Gastrocnemius medialis (tissue), 4 donors: Measurements from ENCODE around the gene KMT2A. TPM values are rescaled to one million over a fixed set of nuclear protein-coding genes. Genes with fewer than 3 reads are reported as not detected.
A peak's percentile ranks its signal among the peaks of the same experiment; 100 is the strongest.

Source experiments
- ATAC-seq, 2 donors: fragments of 150-250 bp; one replicate each; pipeline ENCODE4 v1.9.1; 2016
- DNase-seq, 2 donors: peaks; one replicate each; pipeline ENCODE4 v3.0.0-alpha.2; 2019
- H3K27ac ChIP-seq, 4 donors: fragments of 200-600 bp; sonication (generic); 1 replicate in 1 of 4; 2 replicates in 3 of 4; pipeline ENCODE4 v1.5.1; 2016 to 2018; ENCODE audit warnings: mild to moderate bottlenecking in 2 of 4, moderate library complexity in 1 of 4
- H3K27me3 ChIP-seq, 3 donors: fragments of 200-600 bp; sonication (generic) in 2 of 3; 1 replicate in 1 of 3; 2 replicates in 2 of 3; pipeline versions ENCODE4 v1.5.1 to v1.6.0; 2016 to 2019; ENCODE audit warnings: mild to moderate bottlenecking in 1 of 3, moderate library complexity in 1 of 3
- H3K36me3 ChIP-seq, 2 donors: fragments of 200-600 bp; sonication (generic) in 1 of 2; one replicate each; pipeline ENCODE4 v1.5.1; 2017 to 2018
- H3K4me1 ChIP-seq, 2 donors: fragments of 200-600 bp; sonication (generic) in 1 of 2; one replicate each; pipeline ENCODE4 v1.5.1; 2016 to 2017; ENCODE audit warnings: mild to moderate bottlenecking in 2 of 2
- H3K4me3 ChIP-seq, 4 donors: fragments of 200-600 bp; sonication (generic) in 3 of 4; 1 replicate in 1 of 4; 2 replicates in 3 of 4; pipeline ENCODE4 v1.5.1; 2016 to 2019; ENCODE audit warnings: mild to moderate bottlenecking in 2 of 4
- H3K9me3 ChIP-seq, 3 donors: fragments of 200-600 bp; sonication (generic) in 2 of 3; 1 replicate in 1 of 3; 2 replicates in 2 of 3; pipeline ENCODE4 v1.5.1; 2016 to 2019
- POLR2A ChIP-seq, 2 donors: fragments of 450-650 bp; IDR thresholded peaks; one replicate each; pipeline ENCODE4 v1.6.1; 2017; ENCODE audit warnings: antibody characterized with exemption in 2 of 2, mild to moderate bottlenecking in 2 of 2, moderate library complexity in 2 of 2
- in situ Hi-C, 4 donors: fragments of 200-750 bp; cut with MboI; loops; one replicate each; pipeline versions ENCODE4 v1.15.0 to v1.8.0; 2017; ENCODE audit warnings: low sequenced_read_pairs in 4 of 4
- intact Hi-C: fragments of 100-400 bp; cut with DNase I; formaldehyde crosslinking; loops from one replicate; pipeline ENCODE4 v1.15.1; 2023; ENCODE audit warnings: low total_unique reads
- total RNA-seq, 4 donors: library from RNA; depleted of rRNA; stranded (reverse); fragments of >200 nt; gene quantifications; one replicate each; pipeline versions ENCODE4 v1.1.0 to v1.2.3, GENCODE V29; 2016
- TF ChIP-seq, protein P1 (sequence below), 5 experiments: fragments of 450-650 bp in 3 of 5; fragments of 200-600 bp in 2 of 5; sonication (generic) in 2 of 5; IDR thresholded peaks in 4 of 5; conservative IDR thresholded peaks in 1 of 5; 1 replicate in 4 of 5; 2 replicates in 1 of 5; pipeline ENCODE4 v1.5.1; 2016 to 2019; ENCODE audit warnings: antibody characterized with exemption in 5 of 5, mild to moderate bottlenecking in 3 of 5, moderate library complexity in 3 of 5

Gene KMT2A
- total RNA-seq, 4 donors from 2014 or later: 24.3 to 55.6 (median 27.9) TPM

DNA sequence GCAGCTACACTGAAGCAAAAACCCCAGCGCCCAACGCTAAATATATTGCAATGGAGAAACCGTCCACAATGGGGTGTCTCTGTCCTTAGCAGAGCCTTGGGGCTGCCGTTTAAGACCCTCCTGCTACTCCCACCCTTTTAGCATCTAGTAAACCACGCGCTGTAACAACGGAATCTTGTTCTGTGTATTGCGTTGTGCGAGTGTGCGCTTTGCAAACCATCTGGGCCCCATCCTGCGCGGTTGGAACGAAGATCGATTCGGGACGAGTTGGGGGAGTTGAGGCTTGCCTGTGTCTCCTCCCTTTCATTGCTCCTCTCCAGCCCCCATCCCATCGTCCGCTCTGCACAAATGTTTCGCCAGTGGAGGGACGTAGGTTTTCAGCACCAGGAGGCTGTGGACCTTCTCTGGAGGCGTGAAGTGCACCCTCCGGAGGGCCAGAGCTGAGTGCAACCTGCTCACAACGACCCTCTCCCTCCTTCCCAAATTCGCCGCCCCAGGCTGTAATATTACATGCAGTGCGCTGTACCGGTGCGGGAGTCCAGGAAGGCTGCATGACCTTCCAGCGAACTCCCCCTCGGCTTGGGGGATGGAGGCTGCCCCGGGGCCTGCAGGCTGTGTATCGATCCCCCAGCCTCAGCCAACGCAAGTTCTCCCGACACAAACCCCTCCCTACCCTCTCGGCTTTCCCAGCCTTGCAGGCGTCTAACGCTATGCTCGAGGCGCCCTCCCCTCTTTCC lies 1.6 kb upstream of the KMT2A start:
- no peak for TF ChIP-seq POLR2A (IDR thresholded peaks at IDR 0.05)
- TF ChIP-seq, protein P1, sequence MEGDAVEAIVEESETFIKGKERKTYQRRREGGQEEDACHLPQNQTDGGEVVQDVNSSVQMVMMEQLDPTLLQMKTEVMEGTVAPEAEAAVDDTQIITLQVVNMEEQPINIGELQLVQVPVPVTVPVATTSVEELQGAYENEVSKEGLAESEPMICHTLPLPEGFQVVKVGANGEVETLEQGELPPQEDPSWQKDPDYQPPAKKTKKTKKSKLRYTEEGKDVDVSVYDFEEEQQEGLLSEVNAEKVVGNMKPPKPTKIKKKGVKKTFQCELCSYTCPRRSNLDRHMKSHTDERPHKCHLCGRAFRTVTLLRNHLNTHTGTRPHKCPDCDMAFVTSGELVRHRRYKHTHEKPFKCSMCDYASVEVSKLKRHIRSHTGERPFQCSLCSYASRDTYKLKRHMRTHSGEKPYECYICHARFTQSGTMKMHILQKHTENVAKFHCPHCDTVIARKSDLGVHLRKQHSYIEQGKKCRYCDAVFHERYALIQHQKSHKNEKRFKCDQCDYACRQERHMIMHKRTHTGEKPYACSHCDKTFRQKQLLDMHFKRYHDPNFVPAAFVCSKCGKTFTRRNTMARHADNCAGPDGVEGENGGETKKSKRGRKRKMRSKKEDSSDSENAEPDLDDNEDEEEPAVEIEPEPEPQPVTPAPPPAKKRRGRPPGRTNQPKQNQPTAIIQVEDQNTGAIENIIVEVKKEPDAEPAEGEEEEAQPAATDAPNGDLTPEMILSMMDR (IDR thresholded peaks at IDR 0.05 in 4 of 5, conservative IDR thresholded peaks at IDR 0.05 in 1 of 5): no peak
- H3K4me1 ChIP-seq: peaks cover 28 to 46% of the 10 kb centered on the region in 2 donors
- H3K36me3 ChIP-seq: no peaks in the 10 kb centered on the region
- in situ Hi-C loops (no loop called here), intact Hi-C loops (loop anchor here (5.0 kb wide), 1 partner anchor 67 kb away; no protein-coding TSS in a partner anchor)
- ATAC-seq: no peak
- DNase-seq: peak; percentile 2 to 18
- H3K4me3 ChIP-seq: peak overlapping the region; percentile 92 to 97 (median 96)
- no peaks in the 10 kb centered on the region for H3K9me3 ChIP-seq
- peak overlapping the region; percentile 86 to 92 (median 90) for H3K27ac ChIP-seq
- H3K27me3 ChIP-seq: no peaks in the 10 kb centered on the region

DNA sequence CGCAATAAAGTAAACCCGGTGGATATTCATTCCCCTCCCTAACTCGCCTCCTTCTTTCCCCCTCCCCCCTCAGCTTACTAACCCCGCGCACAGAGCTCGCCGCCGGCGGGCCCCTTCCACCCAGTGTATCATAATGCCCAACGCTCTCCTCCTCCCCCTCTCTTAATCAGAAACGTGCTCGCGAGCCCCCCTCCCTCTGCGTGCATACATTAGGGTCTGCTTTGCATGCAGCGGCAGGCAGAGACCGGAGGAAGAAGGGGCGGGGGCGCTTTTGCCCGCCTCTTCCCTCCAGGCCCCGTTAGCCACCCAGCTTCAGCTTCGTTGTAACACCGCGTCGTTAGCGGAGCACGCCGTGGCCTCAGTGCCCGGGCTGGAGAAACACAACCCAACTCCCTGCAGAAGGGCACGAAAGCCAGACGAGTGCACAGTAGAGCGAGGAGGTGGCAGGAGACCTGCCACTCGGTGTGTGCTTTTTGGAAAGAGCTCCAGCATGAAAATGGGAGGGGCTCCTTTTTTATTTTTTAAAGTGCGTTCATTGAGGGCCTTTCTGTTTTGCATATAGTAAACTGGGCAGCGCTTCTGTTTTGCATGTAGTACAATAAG lies 901 bp upstream of the KMT2A start:
- ATAC-seq (peak; percentile 19 to 21), DNase-seq (peak; percentile 14 to 35)
- in situ Hi-C loops (no loop called here), intact Hi-C loops (loop anchor here (5.0 kb wide), 1 partner anchor 68 kb away; no protein-coding TSS in a partner anchor)
- no peaks in the 10 kb centered on the region for H3K27me3 ChIP-seq
- no peaks in the 10 kb centered on the region for H3K9me3 ChIP-seq
- H3K4me1 ChIP-seq: peaks cover 34 to 49% of the 10 kb centered on the region in 2 donors
- peak overlapping the region; percentile 86 to 92 (median 90) for H3K27ac ChIP-seq
- peak overlapping the region; percentile 92 to 97 (median 96) for H3K4me3 ChIP-seq
- no peaks in the 10 kb centered on the region for H3K36me3 ChIP-seq
- TF ChIP-seq, protein P1 (IDR thresholded peaks at IDR 0.05 in 4 of 5, conservative IDR thresholded peaks at IDR 0.05 in 1 of 5): no peak
- TF ChIP-seq POLR2A (IDR thresholded peaks at IDR 0.05): no peak

DNA sequence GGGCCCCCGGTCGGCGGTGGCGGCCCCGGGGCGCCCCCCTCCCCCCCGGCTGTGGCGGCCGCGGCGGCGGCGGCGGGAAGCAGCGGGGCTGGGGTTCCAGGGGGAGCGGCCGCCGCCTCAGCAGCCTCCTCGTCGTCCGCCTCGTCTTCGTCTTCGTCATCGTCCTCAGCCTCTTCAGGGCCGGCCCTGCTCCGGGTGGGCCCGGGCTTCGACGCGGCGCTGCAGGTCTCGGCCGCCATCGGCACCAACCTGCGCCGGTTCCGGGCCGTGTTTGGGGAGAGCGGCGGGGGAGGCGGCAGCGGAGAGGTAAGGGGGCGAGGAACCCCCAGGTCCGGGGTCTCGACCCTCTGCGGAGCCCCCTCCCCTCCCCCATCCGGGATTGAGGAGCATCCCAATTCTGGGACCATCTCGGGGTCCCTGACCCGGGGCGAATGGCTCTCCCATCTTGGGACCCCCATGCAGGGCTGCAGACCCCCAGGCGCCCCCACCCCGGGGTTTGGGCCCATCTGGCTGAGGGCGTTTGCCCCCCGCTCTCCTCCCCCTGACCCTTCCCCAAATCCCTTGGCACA lies 431 bp downstream of the KMT2A start:
- Histone ChIP-seq H3K36me3 (no peaks in the 10 kb centered on the region), H3K4me3 (peak overlapping the region; percentile 92 to 97 (median 96)), H3K27me3 (no peaks in the 10 kb centered on the region), H3K27ac (peak overlapping the region; percentile 86 to 92 (median 90)), H3K9me3 (no peaks in the 10 kb centered on the region), H3K4me1 (peaks cover 46 to 55% of the 10 kb centered on the region in 2 donors)
- ATAC-seq: peak; percentile 32 to 42
- intact Hi-C loops: loop anchor here (1.0 to 5.0 kb wide), 2 partner anchors 35 to 69 kb away; partner anchors contain the start of gene ATP5MG
- TF ChIP-seq POLR2A (IDR thresholded peaks at IDR 0.05): no peak
- TF ChIP-seq, protein P1 (IDR thresholded peaks at IDR 0.05 in 4 of 5, conservative IDR thresholded peaks at IDR 0.05 in 1 of 5): no peak
- in situ Hi-C loops: no loop called here
- DNase-seq: peak in 1 of 2 donors; percentile 28

DNA sequence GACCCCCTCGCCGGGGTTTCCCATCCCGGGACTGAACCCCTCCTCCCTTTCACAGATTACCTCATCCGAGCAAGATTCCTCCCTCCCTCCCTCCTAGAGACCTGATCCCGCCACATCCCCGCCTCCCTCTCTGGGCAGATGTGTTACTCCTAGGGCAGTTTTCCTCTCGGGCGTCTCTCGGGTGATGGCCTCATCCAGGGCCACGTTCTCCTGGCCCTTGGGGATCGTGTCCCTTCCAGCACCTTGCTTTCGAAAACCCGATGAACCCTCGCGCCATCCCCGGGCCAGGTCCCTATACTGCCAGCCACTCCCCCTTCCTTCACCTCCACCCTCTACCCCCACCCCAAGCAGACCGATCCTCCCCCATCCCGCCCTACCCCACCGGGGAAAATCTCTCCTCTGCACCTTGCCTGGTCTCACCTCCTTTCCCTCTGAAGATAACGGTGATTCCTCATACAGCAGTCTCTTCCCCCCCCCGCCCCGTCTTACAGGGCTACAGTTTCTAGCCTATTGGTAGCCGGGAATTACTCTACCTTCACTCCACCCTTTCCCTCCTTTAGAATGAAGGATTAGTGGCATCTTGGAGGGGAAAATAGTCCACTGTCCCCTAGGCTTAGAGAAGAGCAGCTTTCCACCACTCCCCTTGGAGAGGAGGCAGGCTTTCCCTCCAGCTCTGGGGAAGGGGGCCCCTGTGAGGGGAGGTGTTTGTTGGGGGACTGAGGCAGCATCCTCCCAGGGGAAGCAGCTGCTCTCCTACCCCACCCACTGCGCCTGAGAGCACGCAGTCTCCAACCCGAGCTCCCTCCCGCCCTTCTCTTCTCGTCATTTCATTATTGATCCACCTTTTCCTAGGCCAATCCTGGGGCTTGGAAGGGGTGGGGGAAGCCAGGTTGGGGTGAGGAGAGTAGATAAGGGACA lies 1.2 kb downstream of the KMT2A start:
- intact Hi-C loops: loop anchor here (5.0 kb wide), 1 partner anchor 70 kb away; no protein-coding TSS in a partner anchor
- no peak for TF ChIP-seq POLR2A (IDR thresholded peaks at IDR 0.05)
- TF ChIP-seq, protein P1 (IDR thresholded peaks at IDR 0.05 in 4 of 5, conservative IDR thresholded peaks at IDR 0.05 in 1 of 5): no peak
- Histone ChIP-seq H3K27ac (peak overlapping the region; percentile 86 to 92 (median 90)), H3K36me3 (no peaks in the 10 kb centered on the region), H3K4me3 (peak overlapping the region; percentile 92 to 97 (median 96)), H3K9me3 (no peaks in the 10 kb centered on the region), H3K4me1 (peaks cover 54 to 63% of the 10 kb centered on the region in 2 donors), H3K27me3 (no peaks in the 10 kb centered on the region)
- in situ Hi-C loops: no loop called here
- ATAC-seq (no peak), DNase-seq (peak in 1 of 2 donors; percentile 15)
